GM21786 (cell line): ENCODE results near the gene THEM5.
"Not testable (repeated sequence)": the region's sequence is repeated elsewhere in the genome, so short reads cannot be mapped to it uniquely, and the experiment has no call there.

Source experiments
- ATAC-seq: cut with Tn5 transposase; IDR thresholded peaks from one replicate; pipeline ENCODE4 v1.9.1; 2021; ENCODE audit not compliant: unreplicated experiment

The THEM5 gene, protein sequence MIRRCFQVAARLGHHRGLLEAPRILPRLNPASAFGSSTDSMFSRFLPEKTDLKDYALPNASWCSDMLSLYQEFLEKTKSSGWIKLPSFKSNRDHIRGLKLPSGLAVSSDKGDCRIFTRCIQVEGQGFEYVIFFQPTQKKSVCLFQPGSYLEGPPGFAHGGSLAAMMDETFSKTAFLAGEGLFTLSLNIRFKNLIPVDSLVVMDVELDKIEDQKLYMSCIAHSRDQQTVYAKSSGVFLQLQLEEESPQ

DNA sequence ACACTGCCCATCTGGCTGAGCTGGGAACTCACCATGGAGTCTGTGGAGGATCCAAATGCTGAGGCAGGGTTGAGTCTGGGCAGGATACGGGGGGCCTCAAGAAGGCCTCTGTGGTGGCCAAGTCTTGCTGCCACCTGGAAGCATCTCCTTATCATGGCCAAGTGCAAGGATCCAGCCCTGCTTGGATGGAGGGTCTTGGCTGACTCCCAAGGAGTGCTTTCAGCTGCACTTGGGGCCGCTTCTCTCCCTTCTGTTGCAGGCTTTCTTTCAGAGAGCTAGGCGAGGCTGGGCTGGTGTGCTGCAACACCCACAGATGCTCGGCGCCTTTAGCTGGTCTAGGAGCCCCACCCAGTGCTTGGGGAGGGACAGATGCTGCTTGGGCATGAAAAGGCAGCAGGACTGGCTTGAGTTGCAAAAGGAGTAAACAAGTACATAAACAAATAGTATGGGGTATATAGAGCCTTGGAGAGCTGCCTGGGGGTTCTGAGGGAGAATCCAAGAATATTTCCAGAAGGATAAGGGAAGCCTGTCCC lies at the start of gene THEM5:
Gene THEM5 (minus strand): TSS at position 302 of the 533 bp plus-strand sequence. CDS start 147 bp downstream, at position 155.
- ATAC-seq = no peak

DNA sequence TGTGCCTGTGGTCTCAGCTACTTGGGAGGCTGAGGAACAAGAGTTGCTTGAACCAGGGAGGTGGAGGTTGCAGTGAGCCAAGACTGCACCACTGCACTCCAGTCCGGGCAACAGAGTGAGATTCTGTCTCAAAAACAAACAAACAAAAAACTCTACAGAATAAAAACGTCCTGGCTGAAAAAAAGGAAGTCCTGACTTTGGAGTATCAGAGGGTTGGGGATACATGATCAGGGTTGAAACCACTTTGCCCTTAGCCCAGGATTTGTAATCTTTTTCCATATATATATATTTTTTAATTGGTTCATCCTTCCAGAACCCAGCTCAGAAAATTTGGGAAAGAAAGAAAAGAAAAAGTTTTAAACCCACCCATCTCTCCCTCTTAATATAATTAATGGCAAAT lies 49.3 kb upstream of the THEM5 start:
- ATAC-seq = no peak

DNA sequence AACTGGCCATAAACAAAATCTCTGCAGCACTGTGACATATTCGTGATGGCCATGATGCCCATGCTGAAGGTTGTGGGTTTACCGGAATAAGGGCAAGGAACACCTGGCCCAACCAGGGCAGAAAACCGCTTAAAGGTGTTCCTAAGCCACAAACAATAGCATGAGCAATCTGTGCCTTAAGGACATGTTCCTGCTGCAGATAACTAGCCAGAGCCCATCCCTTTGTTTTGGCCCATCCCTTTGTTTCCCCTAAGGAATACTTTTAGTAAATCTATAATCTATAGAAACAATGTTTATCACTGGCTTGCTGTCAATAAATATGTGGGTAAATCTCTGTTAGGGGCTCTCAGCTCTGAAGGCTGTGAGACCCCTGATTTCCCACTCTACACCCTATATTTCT lies 47.3 kb upstream of the THEM5 start:
- not testable (repeated sequence) for ATAC-seq

DNA sequence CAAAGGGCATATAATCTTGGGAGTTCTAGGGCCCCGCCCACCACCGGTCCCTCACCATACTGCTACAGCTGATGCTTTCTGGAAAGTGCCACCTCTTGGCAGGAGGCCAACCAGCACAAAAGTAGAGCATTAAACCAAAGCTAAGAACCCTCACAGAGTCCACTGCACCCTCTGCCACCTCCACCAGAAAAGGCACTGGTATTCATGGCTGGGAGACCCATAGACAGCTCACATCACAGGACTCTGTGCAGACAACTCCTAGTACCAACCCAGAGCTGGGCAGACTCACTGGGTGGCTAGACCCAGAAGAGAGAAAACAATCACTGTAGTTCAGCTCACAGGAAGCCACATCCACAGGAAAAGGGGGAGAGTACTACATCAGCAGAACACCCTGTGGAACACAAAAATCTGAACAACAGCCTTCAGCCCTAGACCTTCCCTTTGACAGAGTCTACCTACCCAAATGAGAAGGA lies 45.0 kb upstream of the THEM5 start:
- no peak for ATAC-seq

DNA sequence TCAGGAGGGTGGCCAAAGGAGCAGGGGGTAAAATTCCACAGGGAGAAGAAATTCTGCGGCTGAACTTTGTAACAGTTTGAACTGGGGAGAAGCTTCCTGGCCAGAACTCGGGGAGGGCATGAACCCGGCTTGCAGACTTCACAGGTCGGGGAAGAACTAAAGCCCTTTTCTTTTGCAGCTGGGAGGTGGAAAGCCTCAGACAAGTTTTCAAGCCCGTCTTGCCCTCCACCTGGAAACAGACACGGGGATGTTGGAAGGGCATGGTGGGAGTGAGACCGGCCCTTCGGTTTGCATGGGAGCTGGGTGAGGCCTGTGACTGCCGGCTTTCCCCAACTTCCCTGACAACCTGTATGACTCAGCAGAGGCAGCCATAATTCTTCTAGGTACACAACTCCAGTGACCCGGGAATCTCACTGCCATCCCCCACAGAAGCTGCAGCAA lies 44.5 kb upstream of the THEM5 start:
- no peak for ATAC-seq

DNA sequence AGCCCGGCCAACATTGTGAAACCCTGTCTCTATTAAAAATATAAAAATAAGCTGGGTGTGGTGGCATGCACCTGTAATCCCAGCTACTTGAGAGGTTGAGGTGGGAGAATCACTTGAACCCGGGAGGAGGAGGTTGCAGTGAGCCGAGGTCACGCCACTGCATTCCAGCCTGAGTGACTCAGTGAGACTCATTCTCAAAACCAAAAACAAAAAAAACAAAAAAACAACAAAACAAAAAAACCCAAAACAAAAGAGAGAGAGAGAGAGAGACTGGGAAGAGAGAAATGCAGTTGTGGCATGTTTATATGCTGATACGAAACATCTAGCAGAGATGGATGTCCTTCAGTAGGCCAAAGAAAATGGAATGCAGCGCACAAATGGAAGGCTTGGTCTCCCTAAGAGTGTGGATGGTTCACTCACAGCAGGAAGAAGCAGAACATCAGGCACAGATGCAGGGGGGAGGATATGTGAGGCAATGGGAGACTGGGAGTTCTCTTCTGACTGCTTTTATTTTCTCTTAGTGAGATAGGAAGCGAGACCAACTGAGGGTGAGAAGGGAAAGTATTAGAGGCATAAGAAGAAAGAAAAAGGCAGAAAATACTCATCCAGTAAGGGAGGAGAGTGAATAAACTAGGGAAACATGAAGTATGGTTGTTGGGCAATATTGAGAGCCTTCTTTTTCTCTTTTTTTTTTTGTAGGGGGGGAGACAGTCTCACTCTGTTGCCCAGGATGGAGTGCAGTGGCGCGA lies 39.8 kb upstream of the THEM5 start:
- no peak for ATAC-seq

DNA sequence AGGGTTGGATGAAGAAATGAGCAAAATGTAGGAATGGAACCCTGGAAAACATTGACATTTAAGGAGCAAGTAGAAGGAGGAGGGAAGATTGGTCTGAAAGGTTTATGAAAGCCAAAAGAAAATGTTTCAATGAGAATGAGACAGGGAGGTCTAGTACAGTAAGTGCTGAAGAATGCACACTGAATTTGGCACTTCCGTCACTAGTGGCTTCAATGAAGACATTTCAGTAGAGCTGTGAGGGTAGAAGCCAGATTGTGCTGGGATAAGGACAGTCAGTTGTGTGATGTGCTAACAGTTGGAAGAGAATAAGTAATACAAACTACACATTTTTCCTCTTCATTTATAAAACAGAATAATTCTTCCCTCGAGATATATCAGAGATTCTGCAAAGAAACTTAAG lies 38.7 kb upstream of the THEM5 start:
- ATAC-seq = no peak

DNA sequence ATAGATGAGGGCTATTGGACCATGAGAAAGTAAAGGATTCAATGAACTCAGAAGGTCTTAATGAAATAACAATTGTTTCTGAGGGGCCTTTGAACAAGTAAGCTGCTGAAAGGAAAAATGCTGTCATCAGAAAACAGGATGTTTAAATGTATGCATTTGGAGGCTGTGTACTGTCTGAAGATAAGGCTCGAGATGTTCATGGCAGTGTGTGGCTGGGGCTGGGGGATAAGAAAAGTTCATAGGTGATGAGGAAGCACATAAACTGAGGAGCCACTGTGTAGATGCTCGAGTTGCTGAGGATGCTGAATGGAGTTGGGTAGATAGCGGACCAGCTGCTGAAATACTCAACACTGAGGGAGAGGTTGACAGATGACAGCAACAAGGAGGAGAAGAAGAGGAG lies 38.0 kb upstream of the THEM5 start:
- no peak for ATAC-seq

DNA sequence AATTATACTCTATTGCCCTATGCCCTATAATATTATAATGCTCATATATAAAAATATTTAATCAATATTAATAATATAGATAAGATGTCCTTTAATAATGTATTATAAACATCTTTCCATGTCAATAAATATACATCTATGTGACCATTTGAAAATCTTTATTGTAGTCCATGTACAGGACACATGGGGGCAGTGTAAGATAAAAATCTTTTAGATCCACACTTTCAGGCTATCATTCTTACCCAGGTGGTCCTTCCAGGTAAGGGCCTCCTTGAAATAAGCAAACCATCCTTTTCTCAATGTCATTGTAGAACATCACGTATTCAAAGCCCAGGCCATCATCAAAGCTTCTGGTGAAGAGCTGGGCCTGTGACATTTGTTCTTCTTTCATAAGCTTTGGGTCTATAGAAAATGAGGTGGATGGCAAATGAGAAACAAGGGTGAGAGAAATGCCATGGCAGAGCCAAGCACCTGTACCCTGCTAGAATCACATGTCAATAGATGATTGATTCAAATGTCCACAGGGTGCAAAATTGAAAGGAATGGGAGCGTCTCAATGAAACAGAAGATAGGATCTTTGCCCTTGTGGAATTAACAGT lies 35.6 kb upstream of the THEM5 start:
- no peak for ATAC-seq

DNA sequence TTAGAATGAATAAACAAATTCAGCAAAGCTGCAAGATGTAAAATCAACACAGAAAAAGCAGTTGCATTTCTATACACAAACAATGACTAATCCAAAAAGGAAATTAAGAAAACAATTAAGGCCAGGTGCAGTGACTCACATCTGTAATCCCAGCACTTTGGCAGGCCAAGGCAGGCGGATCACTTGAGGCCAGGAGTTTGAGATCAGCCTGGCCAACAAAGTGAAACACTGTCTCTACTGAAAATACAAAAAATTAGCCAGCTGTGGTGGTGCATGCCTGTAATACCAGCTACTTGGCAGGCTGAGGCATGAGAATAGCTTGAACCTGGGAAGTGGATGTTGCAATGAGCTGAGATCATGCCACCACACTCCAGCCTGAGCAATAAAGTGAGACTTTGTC lies 33.5 kb upstream of the THEM5 start:
- ATAC-seq = no peak

DNA sequence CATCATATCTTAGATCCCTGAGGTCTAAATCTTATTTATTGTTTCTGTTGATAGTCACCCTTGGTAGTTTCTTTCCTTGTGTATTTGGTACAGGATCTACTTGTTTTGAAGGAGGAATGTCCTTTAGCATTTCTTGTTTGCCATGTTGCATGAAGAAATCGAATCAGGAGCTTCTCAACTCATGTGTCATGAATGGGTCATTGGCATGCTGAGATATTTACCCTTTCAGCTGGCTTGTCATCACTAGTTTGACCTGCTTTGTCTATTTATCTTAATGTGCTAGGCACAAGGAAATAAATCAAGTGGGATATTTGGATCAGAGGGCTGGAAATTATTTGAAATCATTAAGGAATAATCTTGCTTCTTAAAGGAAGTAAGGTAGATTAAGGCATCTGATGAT lies 32.0 kb upstream of the THEM5 start:
- ATAC-seq = no peak

DNA sequence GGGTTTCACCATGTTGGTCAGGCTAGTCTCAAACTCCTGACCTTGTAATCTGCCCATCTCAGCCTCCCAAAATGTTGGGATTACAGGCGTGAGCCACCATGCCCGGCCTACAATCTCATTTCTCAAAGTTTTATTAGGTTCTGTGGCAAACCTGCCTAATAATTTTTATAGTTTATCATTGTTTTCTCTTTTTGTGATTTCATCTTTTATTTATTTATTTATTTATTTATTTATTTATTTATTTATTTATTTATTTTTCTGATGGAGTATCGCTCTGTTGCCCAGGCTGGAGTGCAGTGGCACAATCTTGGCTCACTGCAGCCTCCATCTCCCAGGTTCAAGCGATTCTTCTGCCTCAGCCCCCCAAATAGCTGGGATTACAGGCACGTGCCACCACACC lies 31.4 kb upstream of the THEM5 start:
- not testable (repeated sequence) for ATAC-seq

DNA sequence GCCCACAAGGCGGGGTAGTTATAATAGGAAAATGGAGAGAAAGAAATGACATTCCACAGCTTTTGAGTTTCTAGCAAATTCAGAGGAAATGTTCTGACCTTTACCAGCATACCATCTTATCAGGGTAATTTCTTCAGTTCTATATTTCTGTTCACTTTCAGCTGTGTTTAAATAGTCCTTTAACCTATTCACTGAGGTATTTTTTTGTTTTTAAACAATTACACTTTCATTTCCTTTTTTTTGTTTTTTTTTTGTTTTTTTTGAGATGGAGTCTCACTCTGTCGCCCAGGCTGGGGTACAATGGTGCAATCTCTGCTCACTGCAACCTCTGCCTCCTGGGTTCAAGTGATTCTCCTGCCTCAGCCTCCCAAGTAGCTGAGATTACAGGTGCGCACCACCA lies 30.9 kb upstream of the THEM5 start:
- ATAC-seq = not testable (repeated sequence)

DNA sequence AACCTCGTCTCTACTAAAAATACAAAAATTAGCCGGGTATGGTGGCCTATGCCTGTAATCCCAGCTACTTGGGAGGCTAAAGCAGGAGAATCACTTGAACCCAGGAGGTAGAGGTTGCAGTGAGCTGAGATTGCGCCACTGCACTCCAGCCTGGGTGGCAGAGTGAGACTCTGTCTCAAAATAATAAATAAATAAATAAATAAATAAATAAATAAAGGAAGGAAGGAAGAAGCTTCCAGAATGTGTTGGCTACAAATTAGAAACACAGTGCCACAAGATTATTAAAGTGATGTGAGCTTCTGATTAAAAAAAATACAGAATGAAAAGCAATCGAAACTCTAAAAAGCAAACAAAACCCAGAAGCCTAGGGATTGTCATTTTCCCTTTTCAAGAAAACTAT lies 30.4 kb upstream of the THEM5 start:
- ATAC-seq = not testable (repeated sequence)

DNA sequence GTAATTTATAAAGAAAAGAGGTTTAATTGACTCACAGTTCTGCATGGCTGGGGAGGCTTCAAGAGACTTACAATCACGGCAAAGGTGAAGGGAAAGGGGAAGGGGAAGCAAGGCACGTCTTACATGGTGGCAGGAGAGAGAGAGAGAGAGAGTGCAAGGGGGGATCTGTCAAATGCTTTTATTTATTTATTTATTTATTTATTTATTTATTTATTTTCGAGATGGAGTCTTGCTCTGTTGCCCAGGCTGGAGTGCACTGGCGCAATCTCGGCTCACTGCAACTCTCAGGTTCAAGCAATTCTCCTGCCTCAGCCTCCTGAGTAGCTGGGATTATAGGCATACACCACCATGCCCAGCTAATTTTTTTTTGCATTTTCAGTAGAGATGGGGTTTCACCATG lies 29.4 kb upstream of the THEM5 start:
- ATAC-seq = not testable (repeated sequence)

DNA sequence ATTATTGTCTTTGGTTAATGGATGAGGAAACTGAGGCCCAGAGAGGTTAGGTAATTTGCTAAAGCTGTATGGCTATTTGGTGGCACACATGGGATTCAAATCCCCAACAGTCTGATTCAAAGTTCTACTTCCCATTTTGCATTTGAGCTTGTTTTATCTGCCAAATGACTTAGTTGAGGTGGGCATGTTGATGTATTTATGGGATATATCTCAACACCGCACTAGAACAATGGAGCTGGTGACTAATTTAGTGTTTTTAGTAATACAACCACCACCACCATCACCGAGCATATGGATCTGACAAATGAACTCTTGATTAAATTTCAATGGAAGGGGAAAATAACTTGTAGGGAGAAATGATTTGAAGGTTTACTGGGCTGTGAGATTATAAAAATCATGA lies 29.0 kb upstream of the THEM5 start:
- ATAC-seq = no peak

DNA sequence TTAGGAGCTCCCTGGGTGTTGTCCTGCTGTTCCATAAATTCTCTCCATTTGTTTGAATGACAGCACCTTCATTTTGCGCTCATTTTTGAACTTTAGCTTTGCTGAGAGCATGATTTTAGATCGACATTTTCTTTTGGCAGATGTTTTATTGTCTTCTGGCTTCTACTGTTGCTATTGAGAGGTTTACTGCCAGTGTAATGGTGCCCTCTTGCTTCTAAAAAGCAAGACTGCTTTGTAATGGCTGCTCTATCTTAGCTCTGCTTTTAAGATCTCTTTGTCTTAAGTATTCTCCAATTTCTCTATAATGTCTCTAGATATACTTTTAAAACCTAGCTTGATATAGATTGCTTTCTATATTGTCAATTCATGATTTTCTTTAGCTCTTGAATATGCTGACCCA lies 28.0 kb upstream of the THEM5 start:
- no peak for ATAC-seq

DNA sequence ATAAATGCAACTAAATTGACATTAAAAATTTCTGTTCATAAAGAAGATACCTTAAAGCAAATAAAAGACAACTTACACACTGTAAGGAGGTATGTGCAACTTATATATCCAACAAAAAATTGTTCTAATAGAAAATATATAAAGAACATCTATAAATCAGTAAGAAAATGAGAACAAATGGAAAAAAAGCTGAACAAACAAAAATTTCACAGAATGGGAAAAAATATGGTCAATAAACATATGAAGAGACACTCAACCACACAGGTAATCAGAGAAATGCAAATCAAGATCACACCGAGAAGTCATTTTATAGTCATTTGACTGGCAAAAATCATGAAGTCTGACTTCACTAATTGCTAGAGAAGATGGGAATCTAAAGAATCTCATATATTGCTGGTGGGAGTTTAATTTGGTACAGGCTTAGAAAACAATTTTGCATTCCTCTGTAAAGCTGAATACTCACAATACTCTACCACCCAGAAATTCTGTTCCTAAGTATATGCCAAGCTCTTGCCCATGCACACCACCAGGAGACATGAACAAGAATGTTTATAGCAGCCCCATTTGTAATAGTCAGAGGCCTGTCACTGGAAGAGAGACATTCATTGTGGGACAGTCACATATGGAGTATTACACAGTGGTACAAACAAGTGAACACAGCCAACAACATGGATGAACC lies 22.0 kb upstream of the THEM5 start:
- no peak for ATAC-seq

DNA sequence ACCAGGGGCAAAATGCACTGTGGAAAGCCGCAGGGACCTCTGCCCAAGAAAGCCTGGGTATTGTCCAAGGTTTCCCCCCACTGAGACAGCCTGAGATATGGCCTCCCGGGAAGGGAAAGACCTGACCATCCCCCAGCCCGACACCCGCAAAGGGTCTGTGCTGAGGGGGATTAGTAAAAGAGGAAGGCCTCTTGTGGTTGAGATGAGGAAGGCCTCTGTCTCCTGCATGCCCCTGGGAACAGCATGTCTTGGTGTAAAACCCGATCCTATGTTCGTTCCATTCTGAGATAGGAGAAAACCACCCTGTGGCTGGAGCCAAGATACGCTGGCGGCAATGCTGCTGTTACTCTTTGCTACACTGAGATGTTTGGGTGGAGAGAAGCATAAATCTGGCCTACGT lies 19.3 kb upstream of the THEM5 start:
- ATAC-seq = not testable (repeated sequence)

DNA sequence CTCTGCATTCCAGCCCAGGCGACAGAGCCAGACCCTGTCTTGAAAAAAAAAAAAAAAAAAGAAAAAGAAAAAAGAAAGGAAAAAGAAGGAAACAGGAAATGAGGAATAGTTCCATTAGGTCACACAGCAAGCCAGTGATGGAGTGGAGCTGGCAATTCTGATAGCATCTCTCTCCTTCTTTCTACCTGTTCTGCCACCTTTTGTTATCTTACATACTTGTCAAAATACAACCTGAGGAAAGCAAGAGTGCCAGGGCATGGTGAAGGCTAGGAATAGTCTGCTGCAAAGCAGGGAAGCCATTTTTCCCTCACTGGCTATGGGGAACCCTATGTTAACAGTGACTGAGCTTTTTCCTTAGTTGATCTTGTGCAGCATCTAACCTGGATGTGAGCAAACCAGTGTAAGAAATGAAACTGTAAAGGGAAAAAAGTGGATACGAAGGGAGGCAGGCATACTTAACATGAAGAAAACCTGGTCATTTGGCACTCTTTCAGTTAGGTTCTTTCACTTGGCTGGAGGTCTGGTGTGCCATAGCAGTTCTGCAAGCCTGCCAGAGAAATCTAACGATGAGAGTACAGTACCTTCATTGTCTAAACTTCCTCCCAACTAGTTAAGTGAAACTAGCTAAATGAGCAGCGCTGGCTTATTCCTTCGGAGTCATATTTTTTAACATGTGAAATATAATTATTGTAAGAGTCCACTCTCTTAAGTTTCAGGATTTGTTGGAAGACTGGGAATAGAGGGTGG lies 17.9 kb upstream of the THEM5 start:
- ATAC-seq = no peak

DNA sequence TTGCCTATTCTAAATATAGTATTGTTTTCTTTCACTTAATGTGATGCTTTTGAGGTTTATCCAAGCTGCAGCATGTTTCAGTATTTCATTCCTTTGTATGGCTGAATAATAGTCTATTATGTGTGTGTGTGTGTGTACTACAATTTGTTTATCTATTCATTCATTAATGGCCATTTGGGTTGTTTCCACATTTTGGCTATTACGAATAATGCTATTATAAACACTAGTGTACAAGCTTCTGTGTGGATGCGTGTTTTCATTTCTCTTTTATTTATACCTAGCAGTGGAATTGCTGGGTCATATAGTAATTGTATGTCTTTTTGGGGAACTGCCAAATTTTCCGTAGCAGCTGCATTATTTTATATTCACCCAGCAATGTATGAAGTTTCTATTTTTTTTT lies 15.0 kb upstream of the THEM5 start:
- ATAC-seq = no peak
